Measurements from ENCODE around the gene PTPRM. TPM values are rescaled to one million over a fixed set of nuclear protein-coding genes. Genes with fewer than 3 reads are reported as not detected.

Gene PTPRM
- total and polyA plus RNA-seq, 2 donors (not counting 3 experiments of a cell fraction or from before 2014, with no cell fraction given): 37.4 to 43.7 TPM

DNA sequence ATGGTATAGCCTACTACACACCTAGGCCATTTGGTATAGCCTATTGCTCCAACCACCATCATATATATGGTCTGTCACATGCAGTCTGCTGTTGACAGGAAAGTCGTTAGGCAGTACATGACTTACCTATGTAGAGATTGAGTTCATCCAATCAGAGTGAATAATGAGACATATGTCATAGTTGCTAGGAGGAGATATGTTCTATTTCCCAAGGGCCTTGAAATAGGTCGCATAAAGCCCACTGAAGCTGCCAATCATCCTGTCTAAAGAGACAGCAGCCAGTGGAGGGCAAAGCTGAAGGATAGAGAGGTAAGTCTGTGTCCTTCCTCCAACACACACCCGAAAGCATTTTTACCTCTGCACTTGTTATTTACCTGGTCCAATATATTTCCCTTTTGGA, 263.4 kb downstream of the PTPRM start:
- Histone ChIP-seq H3K4me1 (ENCODE audit: control insufficient read depth, extremely low read depth, insufficient read depth, low read length) (no peaks in the 10 kb centered on the region), H3K27ac (ENCODE audit: insufficient read depth, low read depth, low read length) (no peak overlapping the region), H4K20me1 (replicated peaks; ENCODE audit: control insufficient read depth, extremely low read depth, insufficient read depth, low read length) (no peaks in the 10 kb centered on the region), H3K9me3 (replicated peaks; ENCODE audit: control insufficient read depth, insufficient read depth, low read length) (no peaks in the 10 kb centered on the region), H3K36me3 (ENCODE audit: control insufficient read depth in 2 of 2, extremely low read depth in 1 of 2, insufficient read depth in 2 of 2, low read length in 2 of 2) (no peaks in the 10 kb centered on the region), H3K9me1 (replicated peaks; ENCODE audit: control insufficient read depth, extremely low read depth, insufficient read depth, low read length) (no peaks in the 10 kb centered on the region), H3K79me2 (ENCODE audit: control insufficient read depth, insufficient read depth, low read length) (no peaks in the 10 kb centered on the region), H3K4me3 (replicated peaks in 1 of 3; ENCODE audit: insufficient read depth in 1 of 3, low read depth in 1 of 3, low read length in 3 of 3) (no peak overlapping the region), H3K27me3 (ENCODE audit: control insufficient read depth in 2 of 2, insufficient read depth in 2 of 2, low read length in 2 of 2) (no peaks in the 10 kb centered on the region), H2AFZ (ENCODE audit: low read depth, low read length) (no peak overlapping the region), H3K4me2 (ENCODE audit: insufficient read depth, low read length) (no peak overlapping the region), H3K9ac (replicated peaks; ENCODE audit: extremely low read depth, insufficient read depth, low read length) (no peak overlapping the region)
- BruUV-seq (replicated peaks): no TSS peak
- dilution Hi-C loops (cut with MboI; ENCODE audit: extremely low pct_ligation_motif_present, low sequenced_read_pairs): no loop called here
- TF ChIP-seq, protein P1, sequence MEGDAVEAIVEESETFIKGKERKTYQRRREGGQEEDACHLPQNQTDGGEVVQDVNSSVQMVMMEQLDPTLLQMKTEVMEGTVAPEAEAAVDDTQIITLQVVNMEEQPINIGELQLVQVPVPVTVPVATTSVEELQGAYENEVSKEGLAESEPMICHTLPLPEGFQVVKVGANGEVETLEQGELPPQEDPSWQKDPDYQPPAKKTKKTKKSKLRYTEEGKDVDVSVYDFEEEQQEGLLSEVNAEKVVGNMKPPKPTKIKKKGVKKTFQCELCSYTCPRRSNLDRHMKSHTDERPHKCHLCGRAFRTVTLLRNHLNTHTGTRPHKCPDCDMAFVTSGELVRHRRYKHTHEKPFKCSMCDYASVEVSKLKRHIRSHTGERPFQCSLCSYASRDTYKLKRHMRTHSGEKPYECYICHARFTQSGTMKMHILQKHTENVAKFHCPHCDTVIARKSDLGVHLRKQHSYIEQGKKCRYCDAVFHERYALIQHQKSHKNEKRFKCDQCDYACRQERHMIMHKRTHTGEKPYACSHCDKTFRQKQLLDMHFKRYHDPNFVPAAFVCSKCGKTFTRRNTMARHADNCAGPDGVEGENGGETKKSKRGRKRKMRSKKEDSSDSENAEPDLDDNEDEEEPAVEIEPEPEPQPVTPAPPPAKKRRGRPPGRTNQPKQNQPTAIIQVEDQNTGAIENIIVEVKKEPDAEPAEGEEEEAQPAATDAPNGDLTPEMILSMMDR (IDR thresholded peaks at IDR 0.05; ENCODE audit: extremely low read depth in 1 of 2, insufficient read depth in 1 of 2, low read depth in 1 of 2, low read length in 2 of 2): no peak
- no peak for TF ChIP-seq POLR2AphosphoS5 (IDR thresholded peaks at IDR 0.05; ENCODE audit: insufficient read depth, low read depth, low read length)
- no peak for TF ChIP-seq MAX (IDR thresholded peaks at IDR 0.05; ENCODE audit: insufficient read depth, insufficient read length)
- TF ChIP-seq POLR2A (IDR thresholded peaks at IDR 0.05; ENCODE audit: low read depth, low read length): no peak
- no peak for TF ChIP-seq JUN (IDR thresholded peaks at IDR 0.05; ENCODE audit: borderline replicate concordance, insufficient read depth, insufficient read length, low read depth)
- no peak for TF ChIP-seq MYC (IDR thresholded peaks at IDR 0.05; ENCODE audit: low read depth, low read length)
- no peak for TF ChIP-seq GATA2 (IDR thresholded peaks at IDR 0.05; ENCODE audit: insufficient read depth, insufficient read length, low read depth, low read length)
- TF ChIP-seq EZH2 (IDR thresholded peaks at IDR 0.05; ENCODE audit: borderline replicate concordance, low read depth, low read length, severe bottlenecking): no peak
- TF ChIP-seq FOS (IDR thresholded peaks at IDR 0.05; ENCODE audit: borderline replicate concordance, insufficient read depth, low read length): no peak
- DNase-seq (ENCODE audit: low read depth, low spot score) (peak; percentile 40), FAIRE-seq (no peak)
- ChIA-PET CTCF (no interaction called here), POLR2A (no interaction called here)
- intact Hi-C loops (cut with micrococcal nuclease): no loop called here

All from endothelial cell of umbilical vein (primary cell).